ENCODE measurements around the gene ABCD4.
A peak's percentile ranks its signal among the peaks of the same experiment; 100 is the strongest.

The ABCD4 gene

DNA sequence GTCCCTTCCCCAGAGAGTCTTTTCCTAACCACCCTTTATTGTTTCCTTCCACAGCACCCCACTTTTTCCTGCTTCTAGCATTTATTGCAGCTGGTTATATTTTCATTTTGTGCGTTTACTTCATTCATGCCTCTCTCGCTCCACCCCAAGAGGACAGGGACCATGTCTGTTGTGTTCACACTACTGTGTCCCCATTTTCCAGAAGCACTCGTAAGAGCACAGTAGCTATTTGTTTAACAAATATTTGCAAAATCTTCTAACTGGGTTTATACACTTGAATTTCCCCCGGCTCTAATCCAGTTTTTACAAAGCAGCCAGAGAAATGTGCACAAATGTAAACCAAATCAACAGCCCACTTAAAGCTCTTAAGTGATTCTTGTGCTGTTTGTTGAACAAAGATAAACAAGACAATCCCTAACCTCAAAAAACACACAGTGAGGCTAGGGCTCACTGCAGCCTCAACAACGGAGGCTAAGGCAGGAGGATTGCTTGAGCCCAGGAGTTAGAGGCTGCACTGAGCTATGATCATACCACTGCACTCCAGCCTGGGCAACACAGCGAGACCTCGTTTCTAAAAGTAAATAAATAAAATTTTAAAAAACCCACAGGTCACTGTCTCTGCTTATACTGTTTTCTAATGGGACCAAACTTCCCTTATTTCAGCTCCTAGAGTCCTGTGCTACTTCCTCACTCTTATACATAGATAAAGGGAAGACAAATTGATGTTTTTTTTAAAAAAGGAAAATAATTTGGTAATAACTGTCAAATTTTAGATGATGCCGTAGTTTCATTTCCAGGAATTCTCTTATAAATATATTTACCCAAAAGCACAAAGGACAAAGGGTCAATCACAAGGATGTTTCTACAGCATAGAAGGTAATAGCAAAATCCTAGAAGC lies 6.6 kb upstream of the ABCD4 start:
- H3K27ac ChIP-seq: no peak overlapping the region
- CTCF ChIA-PET: interaction anchor here (0.6 to 1.0 kb wide), 3 partner anchors 13 to 63 kb away, joined by 3 read pairs; no protein-coding TSS in a partner anchor
- POLR2A ChIA-PET (ENCODE audit: low non-redundant PET): no interaction called here
- TF ChIP-seq CTCF (conservative IDR thresholded peaks at IDR 0.05; ENCODE audit: low read depth): no peak
- DNase-seq (ENCODE audit: low spot score): no peak

DNA sequence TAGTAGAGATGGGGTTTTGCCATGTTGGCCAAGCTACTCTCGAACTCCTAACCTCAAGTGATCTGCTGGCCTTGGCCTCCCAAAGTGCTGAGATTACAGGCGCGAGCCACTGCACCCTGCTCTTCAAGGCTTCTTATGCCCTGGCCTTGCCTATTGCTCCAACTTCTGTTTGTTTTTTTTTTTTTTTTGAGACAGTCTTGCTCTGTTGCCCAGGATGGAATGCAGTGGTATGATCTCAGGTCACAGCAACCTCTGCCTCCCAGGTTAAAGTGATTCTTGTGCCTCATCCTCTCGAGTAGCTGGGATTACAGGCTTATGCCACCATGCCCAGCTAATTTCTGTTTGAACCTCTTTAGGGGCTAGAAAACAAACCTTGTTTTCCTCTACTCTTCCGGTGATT lies 6.0 kb upstream of the ABCD4 start:
- H3K27ac ChIP-seq: no peak overlapping the region
- POLR2A ChIA-PET (ENCODE audit: low non-redundant PET): no interaction called here
- TF ChIP-seq CTCF (conservative IDR thresholded peaks at IDR 0.05; ENCODE audit: low read depth): no peak
- CTCF ChIA-PET: interaction anchor here (0.6 kb wide), 3 partner anchors 17 to 128 kb away, joined by 3 read pairs; no protein-coding TSS in a partner anchor
- DNase-seq (ENCODE audit: low spot score): no peak

- CTCF ChIA-PET: interaction anchor here (0.6 to 1.0 kb wide), 7 partner anchors 11 to 312 kb away, joined by 3 read pairs; no protein-coding TSS in a partner anchor
- peak; percentile 71 for TF ChIP-seq CTCF (conservative IDR thresholded peaks at IDR 0.05; ENCODE audit: low read depth)
- POLR2A ChIA-PET (ENCODE audit: low non-redundant PET): interaction anchor here (0.6 to 1.0 kb wide), 2 partner anchors 122 to 145 kb away, joined by 3 read pairs; no protein-coding TSS in a partner anchor
- DNase-seq (ENCODE audit: low spot score): peak; percentile 55
- H3K27ac ChIP-seq: peak overlapping the region; percentile 88
Measured at GRCh38 chr14:74302152-74302628, 544 bp downstream of the ABCD4 start.

- ChIA-PET CTCF (interaction anchor here (0.6 to 0.7 kb wide), 5 partner anchors 12 to 1668 kb away, joined by 3 to 4 read pairs (median 3); no protein-coding TSS in a partner anchor), POLR2A (ENCODE audit: low non-redundant PET) (no interaction called here)
- peak overlapping the region; percentile 62 for H3K27ac ChIP-seq
- no peak for TF ChIP-seq CTCF (conservative IDR thresholded peaks at IDR 0.05; ENCODE audit: low read depth)
- DNase-seq (ENCODE audit: low spot score): no peak
Measured at GRCh38 chr14:74301594-74302151, 1.1 kb downstream of the ABCD4 start.

DNA sequence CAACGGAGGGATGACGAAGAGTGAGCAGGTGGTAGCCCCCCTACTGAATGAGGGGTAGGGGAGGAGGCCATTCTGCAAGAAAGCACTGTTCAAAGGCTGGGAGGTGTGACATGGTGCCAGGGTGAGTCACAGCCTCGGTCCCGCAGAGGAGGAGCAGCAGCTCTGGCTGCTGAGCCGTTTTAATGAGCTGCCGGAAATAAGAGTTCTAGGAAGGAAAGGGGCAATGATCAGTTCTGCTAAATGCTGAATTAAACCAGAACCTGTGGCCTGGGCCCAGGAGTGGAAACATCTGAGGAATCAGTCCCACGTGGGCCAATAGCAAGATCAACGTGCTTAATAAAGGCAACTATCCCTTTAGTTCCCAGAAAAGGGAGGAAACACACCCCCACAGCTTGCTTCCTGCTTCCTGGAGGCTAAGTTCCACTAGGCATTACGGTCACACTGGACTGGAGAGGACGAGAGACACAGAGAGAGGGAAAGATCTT lies 3.6 kb downstream of the ABCD4 start:
- ChIA-PET CTCF (interaction anchor here (0.7 to 1.2 kb wide), 2 partner anchors 8 to 38 kb away, joined by 3 to 4 read pairs; no protein-coding TSS in a partner anchor), POLR2A (ENCODE audit: low non-redundant PET) (no interaction called here)
- no peak for TF ChIP-seq CTCF (conservative IDR thresholded peaks at IDR 0.05; ENCODE audit: low read depth)
- no peak overlapping the region for H3K27ac ChIP-seq
- DNase-seq (ENCODE audit: low spot score): no peak

DNA sequence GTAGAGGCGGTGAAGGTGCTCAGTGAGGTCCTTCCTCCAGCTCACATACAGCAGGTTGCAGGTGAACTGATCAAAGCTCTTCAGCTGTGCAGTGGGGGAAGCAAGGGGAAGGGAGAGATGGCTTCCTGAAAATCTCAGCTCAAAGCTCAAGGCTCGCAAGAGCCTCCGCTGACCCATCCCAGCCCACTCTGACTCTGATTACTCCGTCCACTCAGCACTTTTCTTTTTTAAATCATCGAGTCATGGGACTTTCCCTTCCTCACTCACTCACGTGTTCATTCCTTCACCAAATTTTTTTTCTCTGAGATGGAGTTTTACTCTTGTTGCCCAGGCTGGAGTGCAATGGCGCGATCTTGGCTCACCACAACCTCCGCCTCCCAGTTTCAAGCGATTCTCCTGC lies 4.7 kb downstream of the ABCD4 start:
- CTCF ChIA-PET: interaction anchor here (0.7 to 1.0 kb wide), 2 partner anchors 16 to 584 kb away, joined by 3 to 6 read pairs; no protein-coding TSS in a partner anchor
- TF ChIP-seq CTCF (conservative IDR thresholded peaks at IDR 0.05; ENCODE audit: low read depth): no peak
- no peak for DNase-seq (ENCODE audit: low spot score)
- H3K27ac ChIP-seq: no peak overlapping the region
- POLR2A ChIA-PET (ENCODE audit: low non-redundant PET): no interaction called here

Measured in RWPE1 (cell line).